Endodermal cell (in vitro differentiated cells): Measurements from ENCODE around the gene ALDH1L1. TPM values are rescaled to one million over a fixed set of nuclear protein-coding genes. Genes with fewer than 3 reads are reported as not detected.

Source experiments
- DNase-seq: peaks from one replicate; pipeline ENCODE4 v3.0.0-alpha.2; 2017
- H3K27ac ChIP-seq: 2 replicates; pipeline ENCODE4 v1.5.1; 2013; ENCODE audit warnings: mild to moderate bottlenecking, low read depth, low read length, moderate library complexity
- H3K27me3 ChIP-seq: 2 replicates; pipeline ENCODE4 v1.6.1; 2013; ENCODE audit warnings: mild to moderate bottlenecking, low read length, moderate library complexity; ENCODE audit not compliant: insufficient read depth, control insufficient read depth, poor library complexity, severe bottlenecking
- H3K36me3 ChIP-seq: 2 replicates; pipeline ENCODE4 v1.7.0; 2013; ENCODE audit warnings: mild to moderate bottlenecking, low read length, moderate library complexity; ENCODE audit not compliant: control insufficient read depth, insufficient read depth
- H3K4me1 ChIP-seq: one replicate; pipeline ENCODE4 v1.7.0; 2013; ENCODE audit warnings: low read length; ENCODE audit not compliant: control insufficient read depth, insufficient read depth
- H3K4me3 ChIP-seq: 2 replicates; pipeline ENCODE4 v1.5.1; 2013; ENCODE audit warnings: mild to moderate bottlenecking, low read length, moderate library complexity
- H3K9ac ChIP-seq: 2 replicates; pipeline ENCODE4 v1.6.1; 2013; ENCODE audit warnings: mild to moderate bottlenecking, low read length, moderate library complexity; ENCODE audit not compliant: poor library complexity, severe bottlenecking; ENCODE audit errors: extremely low read depth
- H3K9me3 ChIP-seq: 2 replicates; pipeline ENCODE4 v1.6.1; 2013; ENCODE audit warnings: mild to moderate bottlenecking, low read length, moderate library complexity; ENCODE audit not compliant: control insufficient read depth
- H3K27ac Mint-ChIP-seq: 2 replicates; pipeline ENCODE4 v1.8.0; 2020; ENCODE audit warnings: mixed read lengths
- H3K27me3 Mint-ChIP-seq: 2 replicates; pipeline ENCODE4 v1.8.0; 2021; ENCODE audit warnings: mild to moderate bottlenecking, mixed read lengths; ENCODE audit not compliant: insufficient read depth
- H3K36me3 Mint-ChIP-seq: 2 replicates; pipeline ENCODE4 v1.8.0; 2020; ENCODE audit warnings: low read depth, mixed read lengths
- H3K4me1 Mint-ChIP-seq: 2 replicates; pipeline ENCODE4 v1.8.0; 2020; ENCODE audit warnings: mixed read lengths
- H3K4me3 Mint-ChIP-seq: 2 replicates; pipeline ENCODE4 v1.8.0; 2020; ENCODE audit warnings: mild to moderate bottlenecking, moderate library complexity, mixed read lengths
- H3K9me3 Mint-ChIP-seq: 2 replicates; pipeline ENCODE4 v1.8.0; 2020; ENCODE audit warnings: mild to moderate bottlenecking, mixed read lengths
- WGBS, 2 experiments: methylation state at CpG; one replicate each; pipeline versions ENCODE4 v1.1.5 to v1.1.7; 2013; ENCODE audit warnings: missing lambda C conversion rate in 2 of 2, mixed read lengths in 1 of 2; ENCODE audit not compliant: insufficient coverage in 1 of 2, insufficient read length in 1 of 2; 5-methylcytosine and 5-hydroxymethylcytosine counted together
- total RNA-seq, 2 donors: library from RNA; stranded (reverse); fragmentation: NEBNext Ultra II Directional in 1 of 2; extraction: Animal tissue kit (Norgen Biotek cat#: 25700) in 1 of 2; gene quantifications; 2 replicates in 1 of 2; 3 replicates in 1 of 2; pipeline ENCODE4 v1.2.1, GENCODE V29; 2021
- TF ChIP-seq, protein P1 (sequence below): fragments of 200-600 bp; sonication (generic); conservative IDR thresholded peaks from 2 replicates; pipeline ENCODE4 v1.5.0; 2021; ENCODE audit warnings: antibody characterized with exemption, mild to moderate bottlenecking

Gene ALDH1L1
- total RNA-seq, 2 donors from 2014 or later, result 1.0 to 1.6 TPM

DNA sequence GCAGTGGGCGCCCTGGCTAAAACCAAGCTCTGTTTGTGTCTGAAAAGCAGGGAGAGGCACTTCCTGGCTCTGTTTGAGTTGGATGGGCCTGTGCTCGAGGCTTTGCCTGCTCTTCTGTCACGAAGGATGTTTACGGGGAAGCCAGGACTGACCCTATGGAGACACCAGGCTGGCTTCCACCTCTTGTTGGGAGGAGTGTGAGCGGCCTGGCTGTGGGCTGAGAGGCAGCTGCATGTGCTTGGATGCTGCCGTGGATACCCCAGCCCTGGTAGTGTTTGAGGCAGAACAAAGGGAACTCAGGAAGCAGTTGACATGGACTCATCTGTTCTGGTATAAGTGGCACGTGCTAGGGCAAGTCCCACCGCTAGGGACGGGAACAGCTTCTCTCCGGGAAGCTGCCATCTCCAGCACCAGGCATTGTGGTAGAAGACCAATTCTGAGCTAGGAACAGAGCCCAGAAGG, 78.8 kb downstream of the ALDH1L1 start:
- Histone ChIP-seq H3K27me3 (no peaks in the 10 kb centered on the region), H3K9ac (no peak overlapping the region), H3K27ac (no peak overlapping the region), H3K4me3 (no peak overlapping the region), H3K4me1 (no peaks in the 10 kb centered on the region), H3K9me3 (peaks cover 15% of the 10 kb centered on the region), H3K36me3 (no peaks in the 10 kb centered on the region)
- TF ChIP-seq, protein P1, sequence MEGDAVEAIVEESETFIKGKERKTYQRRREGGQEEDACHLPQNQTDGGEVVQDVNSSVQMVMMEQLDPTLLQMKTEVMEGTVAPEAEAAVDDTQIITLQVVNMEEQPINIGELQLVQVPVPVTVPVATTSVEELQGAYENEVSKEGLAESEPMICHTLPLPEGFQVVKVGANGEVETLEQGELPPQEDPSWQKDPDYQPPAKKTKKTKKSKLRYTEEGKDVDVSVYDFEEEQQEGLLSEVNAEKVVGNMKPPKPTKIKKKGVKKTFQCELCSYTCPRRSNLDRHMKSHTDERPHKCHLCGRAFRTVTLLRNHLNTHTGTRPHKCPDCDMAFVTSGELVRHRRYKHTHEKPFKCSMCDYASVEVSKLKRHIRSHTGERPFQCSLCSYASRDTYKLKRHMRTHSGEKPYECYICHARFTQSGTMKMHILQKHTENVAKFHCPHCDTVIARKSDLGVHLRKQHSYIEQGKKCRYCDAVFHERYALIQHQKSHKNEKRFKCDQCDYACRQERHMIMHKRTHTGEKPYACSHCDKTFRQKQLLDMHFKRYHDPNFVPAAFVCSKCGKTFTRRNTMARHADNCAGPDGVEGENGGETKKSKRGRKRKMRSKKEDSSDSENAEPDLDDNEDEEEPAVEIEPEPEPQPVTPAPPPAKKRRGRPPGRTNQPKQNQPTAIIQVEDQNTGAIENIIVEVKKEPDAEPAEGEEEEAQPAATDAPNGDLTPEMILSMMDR, result no peak
- 83 to 87% methylated on average over 9 to 10 of the region's 10 CpGs for WGBS, 2 experiments
- Mint-ChIP-seq H3K27me3 (peaks cover 4% of the 10 kb centered on the region), H3K4me3 (no peak overlapping the region), H3K9me3 (peaks cover 18% of the 10 kb centered on the region), H3K36me3 (no peaks in the 10 kb centered on the region), H3K4me1 (no peaks in the 10 kb centered on the region), H3K27ac (no peak overlapping the region)
- peak; percentile 25 for DNase-seq

- Mint-ChIP-seq H3K36me3 (no peaks in the 10 kb centered on the region), H3K4me1 (no peaks in the 10 kb centered on the region), H3K4me3 (no peak overlapping the region), H3K27me3 (peaks cover 4% of the 10 kb centered on the region), H3K27ac (no peak overlapping the region), H3K9me3 (peaks cover 26% of the 10 kb centered on the region)
- no peaks in the 10 kb centered on the region for H3K36me3 ChIP-seq
- H3K9me3 ChIP-seq, result peaks cover 23% of the 10 kb centered on the region
- no peaks in the 10 kb centered on the region for H3K4me1 ChIP-seq
- DNase-seq, result no peak
- TF ChIP-seq, protein P1, result no peak
- H3K9ac ChIP-seq, result no peak overlapping the region
- WGBS, 2 experiments, result 93 to 94% methylated on average over 12 to 18 of the region's 18 CpGs
- no peaks in the 10 kb centered on the region for H3K27me3 ChIP-seq
- H3K4me3 ChIP-seq, result no peak overlapping the region
- H3K27ac ChIP-seq, result no peak overlapping the region
These were observed 79.6 kb downstream of the ALDH1L1 start for GRCh38 chr3:126100634-126101301.

DNA sequence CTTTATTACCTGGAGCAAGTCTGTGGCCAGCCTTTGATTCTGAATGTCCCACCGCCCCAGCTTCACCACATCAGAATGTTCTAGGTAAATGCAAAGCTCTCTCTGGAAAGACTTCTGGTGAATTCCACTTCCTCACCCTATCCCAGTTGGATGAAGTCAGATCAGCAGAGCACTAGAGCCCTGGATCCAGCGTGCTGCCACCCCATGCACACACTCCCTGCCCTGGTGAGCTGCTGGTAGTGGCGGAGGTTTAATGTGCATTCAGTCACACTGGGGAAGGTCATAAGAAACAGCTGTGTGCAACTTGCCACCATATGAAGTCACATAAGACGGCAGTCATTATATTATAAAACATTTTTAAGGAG, 80.1 kb downstream of the ALDH1L1 start:
- 92 to 100% methylated on average over 2 to 4 of the region's 4 CpGs for WGBS, 2 experiments

More for the DNA sequence above, 80.1 kb downstream of the ALDH1L1 start:
- H3K9me3 Mint-ChIP-seq, result peaks cover 31% of the 10 kb centered on the region
- H3K27ac Mint-ChIP-seq, result no peak overlapping the region
- Histone ChIP-seq H3K4me1 (no peaks in the 10 kb centered on the region), H3K27me3 (no peaks in the 10 kb centered on the region), H3K4me3 (no peak overlapping the region), H3K9ac (no peak overlapping the region), H3K9me3 (peaks cover 28% of the 10 kb centered on the region), H3K36me3 (no peaks in the 10 kb centered on the region), H3K27ac (no peak overlapping the region)
- DNase-seq, result no peak
- no peak overlapping the region for H3K4me3 Mint-ChIP-seq
- no peaks in the 10 kb centered on the region for H3K4me1 Mint-ChIP-seq
- peaks cover 4% of the 10 kb centered on the region for H3K27me3 Mint-ChIP-seq
- no peaks in the 10 kb centered on the region for H3K36me3 Mint-ChIP-seq
- TF ChIP-seq, protein P1, result no peak
